Lower leg skin (tissue), 4 donors: Measurements from ENCODE around the gene DIP2C. TPM values are rescaled to one million over a fixed set of nuclear protein-coding genes. Genes with fewer than 3 reads are reported as not detected.

Experiments
- DNase-seq, 2 donors: peaks; one replicate each; pipeline ENCODE4 v3.0.0-alpha.2; 2019; ENCODE audit warnings: low spot score in 2 of 2
- H3K4me3 ChIP-seq: fragments of 200-600 bp; sonication (generic); 2 replicates; pipeline ENCODE4 v1.5.1; 2017; ENCODE audit warnings: mild to moderate bottlenecking, low read depth; ENCODE audit not compliant: poor library complexity, severe bottlenecking
- CTCF ChIP-seq, 3 donors: fragments of 450-650 bp; IDR thresholded peaks; one replicate each; pipeline ENCODE4 v1.5.1; 2016; ENCODE audit warnings: antibody characterized with exemption in 3 of 3, mild to moderate bottlenecking in 3 of 3, moderate library complexity in 2 of 3
- POLR2A ChIP-seq, 2 donors: fragments of 450-650 bp; IDR thresholded peaks; one replicate each; pipeline ENCODE4 v1.6.1; 2016 to 2017; ENCODE audit warnings: antibody characterized with exemption in 2 of 2, mild to moderate bottlenecking in 1 of 2, moderate library complexity in 1 of 2
- WGBS, 2 donors: methylation state at CpG; one replicate each; pipeline ENCODE4 v1.1.5; 2018; 5-methylcytosine and 5-hydroxymethylcytosine counted together
- intact Hi-C: fragments of 100-400 bp; cut with DNase I; formaldehyde crosslinking; loops from one replicate; pipeline ENCODE4 v1.15.0; 2023; ENCODE audit warnings: low total_unique reads
- total RNA-seq, 4 donors: library from RNA; depleted of rRNA; stranded (reverse); fragments of >200 nt; gene quantifications; one replicate each; pipeline ENCODE4 v1.1.0, GENCODE V29; 2016

DIP2C gene
- total RNA-seq, 4 donors from 2014 or later: 6.2 to 14.7 (median 10.6) TPM

- WGBS, 2 donors: 55 to 79% methylated on average over 22 of the region's 22 CpGs
- TF ChIP-seq CTCF (IDR thresholded peaks at IDR 0.05) (no peak), POLR2A (IDR thresholded peaks at IDR 0.05) (no peak)
- no peak for DNase-seq
- intact Hi-C loops: no loop called here
- no peak overlapping the region for H3K4me3 ChIP-seq
Measured at GRCh38 chr10:618229-618989, 71.1 kb downstream of the DIP2C start.

- 75 to 93% methylated on average over 7 to 9 of the region's 10 CpGs for WGBS, 2 donors
- no peak for TF ChIP-seq POLR2A (IDR thresholded peaks at IDR 0.05)
- TF ChIP-seq CTCF (IDR thresholded peaks at IDR 0.05): no peak
- DNase-seq: no peak
- intact Hi-C loops: no loop called here
- H3K4me3 ChIP-seq: no peak overlapping the region
Measured at GRCh38 chr10:617471-617870, 72.0 kb downstream of the DIP2C start.

GRCh38 chr10:615583-616152, 73.8 kb downstream of the DIP2C start:
- intact Hi-C loops: no loop called here
- DNase-seq: no peak
- no peak for TF ChIP-seq CTCF (IDR thresholded peaks at IDR 0.05)
- no peak for TF ChIP-seq POLR2A (IDR thresholded peaks at IDR 0.05)
- H3K4me3 ChIP-seq: no peak overlapping the region
- 83 to 88% methylated on average over 13 of the region's 13 CpGs for WGBS, 2 donors

GRCh38 chr10:614790-615582, 74.5 kb downstream of the DIP2C start:
- DNase-seq: no peak
- H3K4me3 ChIP-seq: no peak overlapping the region
- TF ChIP-seq CTCF (IDR thresholded peaks at IDR 0.05) (no peak), POLR2A (IDR thresholded peaks at IDR 0.05) (no peak)
- intact Hi-C loops: no loop called here
- WGBS, 2 donors: 66 to 68% methylated on average over 23 of the region's 23 CpGs

- TF ChIP-seq POLR2A (IDR thresholded peaks at IDR 0.05) (no peak), CTCF (IDR thresholded peaks at IDR 0.05) (no peak)
- WGBS, 2 donors: 43 to 67% methylated on average over 6 to 13 of the region's 15 CpGs
- no peak for DNase-seq
- intact Hi-C loops: no loop called here
- H3K4me3 ChIP-seq: no peak overlapping the region
Measured at GRCh38 chr10:614139-614711, 75.2 kb downstream of the DIP2C start.
